ENCODE results near the gene SECISBP2L. TPM values are rescaled to one million over a fixed set of nuclear protein-coding genes. Genes with fewer than 3 reads are reported as not detected.
"Not testable (repeated sequence)": the region's sequence is repeated elsewhere in the genome, so short reads cannot be mapped to it uniquely, and the experiment has no call there.

The SECISBP2L gene
- polyA plus RNA-seq, 5 donors: 47.6 to 89.1 (median 81.8) TPM

GRCh38 chr15:48999314-48999713 is 46.9 kb downstream of the SECISBP2L start:
- DNase-seq: no peak

GRCh38 chr15:48996276-48996675 is 50.0 kb downstream of the SECISBP2L start:
- no peak for DNase-seq

GRCh38 chr15:48993380-48993779 is 52.9 kb downstream of the SECISBP2L start:
- no peak for DNase-seq

DNA sequence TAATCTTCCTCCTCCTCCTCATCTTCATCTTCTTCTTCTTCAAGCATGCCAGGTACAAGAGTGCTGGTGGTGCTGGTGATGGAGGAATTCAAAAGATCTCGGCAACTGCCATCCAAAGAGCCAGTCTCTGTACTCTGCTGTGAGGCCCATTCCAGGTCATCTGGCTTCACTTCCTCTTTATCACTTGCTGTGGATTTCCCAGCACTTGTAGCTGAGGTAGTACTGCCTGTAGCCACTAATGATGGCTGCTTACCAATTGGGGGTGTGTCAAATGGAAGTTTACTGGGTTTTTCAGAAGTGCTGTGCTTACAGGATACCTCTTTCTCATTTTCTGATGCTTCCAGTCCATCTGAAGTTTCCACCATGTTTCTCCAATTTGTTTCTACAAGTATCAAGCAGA is 53.7 kb downstream of the SECISBP2L start:
- DNase-seq: no peak

DNA sequence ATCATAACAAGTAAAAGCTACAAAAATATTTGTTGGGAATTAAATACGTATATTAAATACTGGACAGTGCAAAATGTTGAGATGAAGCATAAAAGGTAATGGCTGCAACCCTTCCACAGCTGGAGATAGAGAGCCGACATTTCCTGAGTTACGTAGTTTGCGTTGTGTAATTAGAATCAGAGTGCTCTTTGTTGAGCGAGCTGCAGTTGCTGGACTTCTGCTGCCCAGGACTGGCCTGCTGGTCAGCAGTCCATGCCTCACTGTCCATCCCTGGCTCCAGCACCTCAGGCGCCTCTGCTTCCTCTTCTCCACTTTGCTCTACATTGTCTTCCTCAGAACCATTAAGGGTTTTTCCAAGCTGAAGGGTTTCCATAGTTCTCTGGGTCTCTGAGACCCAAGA is 54.1 kb downstream of the SECISBP2L start:
- DNase-seq: no peak

DNA sequence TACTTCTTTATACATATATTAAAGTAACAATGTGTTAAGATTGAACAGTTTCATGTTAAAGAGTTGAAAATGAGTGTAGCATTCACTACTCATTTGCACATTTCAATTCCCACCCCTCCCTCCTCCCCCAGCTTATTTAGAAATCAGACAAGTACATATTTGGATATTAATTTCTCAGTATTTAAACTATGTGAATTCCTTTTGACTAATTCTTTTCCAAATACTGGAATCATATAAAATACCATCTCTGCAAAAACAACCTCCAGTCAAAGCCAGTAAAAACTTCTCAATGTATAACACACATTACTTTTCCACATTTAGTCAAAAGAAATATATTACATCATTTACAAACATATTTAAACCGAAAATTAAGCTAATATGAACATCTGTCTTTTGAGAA is 57.1 kb downstream of the SECISBP2L start:
- no peak for DNase-seq

GRCh38 chr15:48987142-48987541 is 59.1 kb downstream of the SECISBP2L start:
- no peak for DNase-seq

DNA sequence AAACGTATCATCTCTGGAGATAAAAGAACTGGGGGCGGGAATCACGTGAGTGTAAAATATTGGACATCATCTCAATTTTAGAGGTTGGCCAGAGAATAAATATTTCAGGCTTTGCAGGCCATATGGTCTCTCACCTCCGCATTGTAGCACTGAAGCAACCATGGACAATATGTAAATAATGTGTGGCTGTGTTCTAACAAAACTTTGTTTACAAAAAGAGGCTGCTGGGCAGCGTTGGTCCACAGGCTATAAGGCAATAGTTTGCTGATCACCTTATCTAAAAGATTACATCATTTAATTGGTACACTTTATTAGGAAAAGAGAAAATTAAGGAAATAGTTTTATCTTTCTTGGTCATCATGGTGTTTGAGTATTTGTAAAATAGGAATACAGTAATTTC is 60.0 kb downstream of the SECISBP2L start:
- no peak for DNase-seq

GRCh38 chr15:48985516-48985915 is 60.7 kb downstream of the SECISBP2L start:
- no peak for DNase-seq

GRCh38 chr15:48984811-48985352 is 61.4 kb downstream of the SECISBP2L start:
- peak in 1 of 2 donors; percentile 42 for DNase-seq

- DNase-seq: no peak
Observed at GRCh38 chr15:48984021-48984710, 62.1 kb downstream of the SECISBP2L start.

- no peak for DNase-seq
Observed at GRCh38 chr15:48983300-48983699, 62.9 kb downstream of the SECISBP2L start.

DNA sequence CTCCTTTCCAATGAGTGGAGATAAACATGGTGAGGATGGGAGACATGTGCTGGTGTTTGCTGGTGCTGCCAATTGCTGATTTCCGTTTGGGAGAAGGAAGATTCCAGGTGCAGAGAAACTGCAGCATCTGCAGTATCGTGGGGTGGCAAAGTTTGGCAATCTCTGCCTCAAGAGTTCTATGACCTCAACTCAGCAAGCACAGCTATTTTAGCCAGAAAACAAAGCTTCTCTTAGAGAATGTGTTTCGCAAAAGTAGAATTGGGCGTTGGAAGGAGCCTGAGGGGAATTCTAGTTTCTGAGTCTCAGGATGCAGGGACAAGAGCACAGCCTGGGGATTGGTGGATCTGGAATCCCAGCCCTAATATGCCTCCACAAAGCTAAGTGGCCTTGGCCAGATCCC is 64.3 kb downstream of the SECISBP2L start:
- no peak for DNase-seq

GRCh38 chr15:48978638-48979037 is 67.6 kb downstream of the SECISBP2L start:
- no peak for DNase-seq

DNA sequence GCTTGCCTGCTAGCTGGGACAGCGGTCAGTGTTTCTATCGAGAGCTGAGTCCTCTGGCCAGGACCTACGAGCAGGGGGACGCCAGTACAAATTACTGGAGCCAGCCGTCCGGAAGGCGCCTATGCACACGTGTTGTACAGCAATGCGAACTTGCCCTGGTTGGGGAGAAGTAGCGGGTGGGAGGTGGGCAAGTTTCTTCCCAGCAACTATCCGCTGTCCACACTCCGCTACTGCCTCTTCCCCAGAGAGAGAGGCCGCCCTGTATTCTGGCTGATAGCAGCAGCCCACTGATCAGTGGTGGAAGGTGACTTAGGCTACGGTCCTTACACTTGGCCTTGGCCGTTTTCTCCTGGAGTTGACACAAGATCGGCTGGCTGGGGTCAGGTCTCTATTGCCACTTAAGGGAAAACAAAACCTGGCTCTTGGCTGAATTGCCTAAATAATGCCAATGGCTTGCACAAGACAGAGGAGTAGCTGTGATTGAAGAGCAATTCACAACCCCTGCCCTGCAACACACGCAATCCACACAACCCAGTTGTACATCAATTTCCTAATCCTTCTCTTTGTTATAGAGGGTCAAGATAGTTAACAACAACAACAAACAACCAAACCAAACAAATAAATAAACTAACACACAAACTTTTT is 69.7 kb downstream of the SECISBP2L start:
- DNase-seq: no peak

DNA sequence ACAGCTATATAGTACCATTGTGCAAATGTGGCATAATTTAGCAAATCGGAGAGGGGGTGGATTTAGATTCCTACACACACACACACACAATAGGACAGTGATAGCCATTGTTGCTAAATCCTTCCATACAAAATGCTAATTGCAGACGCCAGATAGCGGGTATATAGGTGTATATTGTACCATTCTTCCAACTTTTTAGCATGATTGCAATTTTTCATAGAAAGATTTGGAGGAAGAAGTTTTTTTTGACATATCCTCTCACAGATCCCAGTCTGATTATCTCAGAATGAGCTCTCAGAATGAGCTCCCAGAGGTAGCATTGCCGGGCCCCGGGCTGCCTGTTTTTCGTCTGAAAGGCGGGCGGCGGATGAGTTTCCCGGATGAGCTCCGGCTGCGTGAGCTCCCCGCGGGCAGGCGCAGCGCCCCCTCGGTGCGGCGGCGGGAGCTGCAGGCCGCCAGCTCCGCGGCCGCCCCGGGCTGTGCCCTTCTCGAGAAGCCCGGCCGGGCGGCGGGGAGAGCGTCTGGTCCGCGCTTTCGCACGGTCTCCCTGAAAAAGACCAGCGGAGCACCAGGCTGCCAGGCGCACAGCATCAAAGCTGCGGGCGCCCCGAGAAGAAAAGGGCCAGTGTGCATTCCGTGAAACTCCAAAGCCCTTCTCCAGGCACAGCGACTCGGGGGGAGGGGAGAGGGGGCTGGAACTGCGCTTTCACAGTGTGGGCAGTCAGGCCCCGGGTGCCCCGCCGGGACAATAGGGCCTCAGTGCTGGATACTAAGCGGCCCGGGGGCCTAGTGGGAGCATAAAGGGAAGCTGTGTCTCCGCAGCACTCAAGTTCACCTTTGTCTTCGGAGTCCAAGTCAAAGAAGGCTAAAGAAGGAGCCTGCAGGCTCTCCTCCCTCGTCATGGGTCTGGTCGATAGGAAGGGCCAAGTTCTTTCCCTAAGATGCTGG is 70.5 kb downstream of the SECISBP2L start:
- peak; percentile 67 to 75 for DNase-seq

DNA sequence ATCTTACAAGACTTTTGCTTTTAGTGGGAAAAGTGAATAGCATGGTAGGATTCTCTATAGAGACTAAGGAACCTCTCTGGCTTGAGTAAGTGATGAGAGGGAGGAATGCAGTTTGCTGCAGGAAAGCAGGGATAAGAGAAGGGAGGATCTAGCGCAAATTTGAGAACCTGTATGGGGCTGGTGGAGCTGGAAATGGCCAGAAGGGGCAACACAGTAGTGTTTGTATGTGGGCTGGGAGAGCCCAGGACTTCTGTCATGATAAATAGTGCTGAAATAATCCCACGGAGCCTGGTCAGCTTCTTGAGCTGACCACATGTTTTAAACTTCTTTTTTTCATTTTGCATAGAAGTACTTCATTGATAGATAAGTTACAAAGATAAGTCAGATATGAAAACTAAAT is 71.4 kb downstream of the SECISBP2L start:
- no peak for DNase-seq

- DNase-seq: no peak
Observed at GRCh38 chr15:48972750-48973503, 73.3 kb downstream of the SECISBP2L start.

- DNase-seq: not testable (repeated sequence)
Observed at GRCh38 chr15:48970926-48971325, 75.3 kb downstream of the SECISBP2L start.

DNA sequence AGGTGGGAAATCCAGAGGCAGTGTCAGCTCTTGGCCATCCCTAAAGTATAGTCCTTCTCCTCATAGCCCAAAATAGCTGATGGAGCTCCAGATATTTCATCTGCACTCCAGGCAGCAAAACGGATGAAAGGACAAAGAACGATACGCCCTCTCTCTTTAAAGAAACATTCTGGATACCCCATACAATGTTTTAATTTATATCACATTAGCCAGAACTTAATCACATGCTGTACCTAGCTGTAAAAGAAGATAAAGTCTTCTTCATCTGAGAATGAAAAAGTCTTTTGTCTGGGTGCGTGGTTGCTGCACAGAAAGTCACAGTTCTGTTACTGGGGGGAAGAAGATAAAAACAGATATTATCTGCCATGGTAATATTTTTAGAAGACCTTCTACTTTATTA is 78.2 kb downstream of the SECISBP2L start:
- no peak for DNase-seq

DNA sequence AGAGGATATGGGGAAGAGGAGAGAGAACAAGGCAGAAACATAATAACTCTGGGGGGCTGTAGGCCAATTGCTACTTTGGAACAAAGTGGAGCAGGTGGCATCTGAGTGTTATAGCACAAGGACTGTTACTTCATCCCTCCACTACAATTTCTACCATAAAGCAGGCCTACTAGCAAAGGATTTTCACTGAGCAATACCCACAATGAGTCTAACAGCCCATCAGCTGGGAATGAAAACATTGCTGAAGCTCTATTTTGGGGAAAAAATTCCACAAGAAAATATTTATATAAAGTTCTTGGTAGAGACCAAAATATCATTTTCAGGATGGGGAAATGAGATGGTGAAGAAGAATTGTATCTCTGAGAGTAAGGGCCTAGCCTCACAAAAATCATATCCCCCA is 78.9 kb downstream of the SECISBP2L start:
- no peak for DNase-seq

All from right lung (tissue), 5 donors.